Psoas muscle (tissue), 8 donors: ENCODE data around the gene P4HA1. TPM values are rescaled to one million over a fixed set of nuclear protein-coding genes. Genes with fewer than 3 reads are reported as not detected.

Experiments used
- ATAC-seq, 4 donors: fragments of 200-7000 bp; cut with Tn5 transposase; one replicate each; pipeline ENCODE4 v1.9.1; 2020; ENCODE audit warnings: moderate library complexity in 3 of 4, mild to moderate bottlenecking in 2 of 4
- DNase-seq, 2 donors: peaks; one replicate each; pipeline ENCODE4 v3.0.0-alpha.2; 2020
- H3K27ac ChIP-seq: fragments of 200-600 bp; one replicate; pipeline ENCODE4 v1.8.0; 2022
- H3K27me3 ChIP-seq, 3 donors: fragments of 200-600 bp in 1 of 3; one replicate each; pipeline versions ENCODE4 v1.6.1 to v1.8.0; 2013 to 2022; ENCODE audit warnings: low read length in 2 of 3, mild to moderate bottlenecking in 2 of 3, moderate library complexity in 1 of 3; ENCODE audit not compliant: insufficient read depth in 3 of 3
- H3K36me3 ChIP-seq, 2 donors: fragments of 200-600 bp in 1 of 2; one replicate each; pipeline versions ENCODE4 v1.6.1 to v1.8.0; 2013 to 2022; ENCODE audit warnings: low read depth in 1 of 2, mild to moderate bottlenecking in 1 of 2, moderate library complexity in 1 of 2; ENCODE audit not compliant: insufficient read depth in 1 of 2
- H3K4me1 ChIP-seq: fragments of 200-600 bp; one replicate; pipeline ENCODE4 v1.8.0; 2022
- H3K4me3 ChIP-seq: fragments of 200-600 bp; one replicate; pipeline ENCODE4 v1.8.0; 2022; ENCODE audit warnings: mild to moderate bottlenecking
- H3K9me3 ChIP-seq: fragments of 200-600 bp; one replicate; pipeline ENCODE4 v1.8.0; 2022
- CTCF ChIP-seq: fragments of 200-600 bp; IDR thresholded peaks from one replicate; pipeline ENCODE4 v1.8.0; 2022; ENCODE audit warnings: antibody characterized with exemption
- WGBS, 3 donors: extraction: QIAGEN DNeasy Blood & Tissue Kit; methylation state at CpG; one replicate each; pipeline versions ENCODE4 v1.1.6 to v1.1.7; 2013; 5-methylcytosine and 5-hydroxymethylcytosine counted together
- intact Hi-C, 2 donors: fragments of 100-400 bp; cut with DNase I; formaldehyde crosslinking; loops; one replicate each; pipeline versions ENCODE4 v1.11.0 to v1.14.2; 2022
- long read RNA-seq, 2 donors: library from polyadenylated mRNA; unstranded; transcript quantifications; one replicate each; pipeline ENCODE4 v2.0.0, GENCODE V29; 2021
- polyA plus RNA-seq, 3 donors: library from polyadenylated mRNA; stranded (reverse); fragments of 200-250 nt; gene quantifications; one replicate each; pipeline ENCODE4 v1.2.3, GENCODE V29; 2013
- total RNA-seq, 4 donors: library from RNA; stranded (reverse); fragmentation: NEBNext Ultra II Directional in 2 of 4; extraction: Animal tissue kit (Norgen Biotek cat#: 25700) in 2 of 4; gene quantifications; one replicate each; pipeline versions ENCODE4 v1.2.1 to v1.2.4, GENCODE V29; 2021 to 2023
- donor health status: healthy with polysubstance abuse.
- donor health status: DM: no; HTN: no; CAD: no; lungs with moderate emphysema.
- donor health status: Bipolar disorder and iron deficiency.
- donor health status: healthy.
- donor health status: DM: yes; HTN: yes; CAD: no.
- donor health status: DM: no; HTN: no; CAD: no.
- donor health status: DM: no; HTN: no; CAD: no.
- donor health status: DM: yes; HTN: yes; CAD: no.

The P4HA1 gene
- total RNA-seq (100 to 1,000 TPM in 2 of 4 donors, 10 to 100 TPM in 2; 38.1 to 205 (median 82.3) TPM), polyA plus RNA-seq (100 to 1,000 TPM in 1 of 3 donors, 10 to 100 TPM in 1, 1 to 10 TPM in 1; 6.2 to 262 (median 73.2) TPM)
- long read RNA-seq, donor 1, transcript P4HA1-203 (15 exons, 2,727 nt), result minor isoform, 18 of 58 reads
- long read RNA-seq, donor 1, transcript P4HA1-202 (15 exons, 2,727 nt), result major isoform, 35 of 58 reads
- long read RNA-seq, donor 1, partial matches to known transcripts, result 4 of 58 reads
- long read RNA-seq, donor 1, other reads (novel, unspliced or antisense), result 1 of 58 reads
- long read RNA-seq, donor 2, transcript P4HA1-202 (15 exons, 2,727 nt), result major isoform, 236 of 456 reads
- long read RNA-seq, donor 2, transcript P4HA1-203 (15 exons, 2,727 nt), result minor isoform, 143 of 456 reads
- long read RNA-seq, donor 2, partial matches to known transcripts, result 18 of 456 reads
- long read RNA-seq, donor 2, other reads (novel, unspliced or antisense), result 59 of 456 reads

- Histone ChIP-seq H3K4me1 (peaks cover 52% of the 10 kb centered on the region), H3K4me3 (peak within 1 kb of the TSS; percentile 70), H3K36me3 (peaks cover 0 to 5% of the 10 kb centered on the region in 2 donors), H3K9me3 (no peaks in the 10 kb centered on the region), H3K27ac (peak within 1 kb of the TSS; percentile 96), H3K27me3 (no peaks in the 10 kb centered on the region)
- 0 to 1% (median 0%) methylated on average over 65 to 75 of the region's 75 CpGs for WGBS, 3 donors
- intact Hi-C loops, result loop anchor here (2.0 to 5.0 kb wide), 3 partner anchors 14 to 62 kb away; partner anchors contain the start of gene NUDT13 (in 1 of the 2)
- peak; percentile 90 to 97 (median 94) for ATAC-seq
- peak; percentile 100 for DNase-seq
- TF ChIP-seq CTCF, result peak; percentile 59
These were observed at the start of gene P4HA1 for GRCh38 chr10:73096449-73097304. Gene P4HA1, minus strand, starts transcription at chr10:73096866. Its CDS starts 21,983 bp downstream, at chr10:73074883.

GRCh38 chr10:73141603-73142002 lies 44.9 kb upstream of the P4HA1 start:
- no peaks in the 10 kb centered on the region for H3K4me1 ChIP-seq
- DNase-seq (no peak), ATAC-seq (no peak)
- WGBS, 3 donors, result 87 to 90% (median 88%) methylated on average over 3 of the region's 3 CpGs
- no peaks in the 10 kb centered on the region for H3K27me3 ChIP-seq
- H3K36me3 ChIP-seq, result peaks cover 4 to 100% of the 10 kb centered on the region in 2 donors
- H3K27ac ChIP-seq, result no peak overlapping the region
- no peak overlapping the region for H3K4me3 ChIP-seq
- H3K9me3 ChIP-seq, result no peaks in the 10 kb centered on the region
- TF ChIP-seq CTCF, result no peak
- intact Hi-C loops, result no loop called here

GRCh38 chr10:73139251-73139650 lies 42.6 kb upstream of the P4HA1 start:
- Histone ChIP-seq H3K27me3 (no peaks in the 10 kb centered on the region), H3K4me1 (no peaks in the 10 kb centered on the region), H3K27ac (no peak overlapping the region), H3K36me3 (peaks cover under 1 to 100% of the 10 kb centered on the region in 2 donors), H3K4me3 (no peak overlapping the region), H3K9me3 (no peaks in the 10 kb centered on the region)
- DNase-seq (no peak), ATAC-seq (no peak)
- intact Hi-C loops, result loop anchor here in 1 of 2 donors (10.0 kb wide), 1 partner anchor 246 kb away; no protein-coding TSS in a partner anchor
- no peak for TF ChIP-seq CTCF
- 45 to 57% (median 55%) methylated on average over 2 of the region's 2 CpGs for WGBS, 3 donors

- Histone ChIP-seq H3K27me3 (no peaks in the 10 kb centered on the region), H3K4me3 (no peak overlapping the region), H3K9me3 (no peaks in the 10 kb centered on the region), H3K4me1 (no peaks in the 10 kb centered on the region), H3K27ac (no peak overlapping the region), H3K36me3 (peaks cover 7 to 100% of the 10 kb centered on the region in 2 donors)
- TF ChIP-seq CTCF, result no peak
- DNase-seq, result no peak
- intact Hi-C loops, result loop anchor here in 1 of 2 donors (10.0 kb wide), 1 partner anchor 248 kb away; no protein-coding TSS in a partner anchor
- ATAC-seq, result no peak
- WGBS, 3 donors, result 87 to 94% (median 91%) methylated on average over 2 of the region's 2 CpGs
These were observed 40.0 kb upstream of the P4HA1 start for GRCh38 chr10:73136627-73137026.
